GM18508 (cell line): ENCODE measurements around the gene TCF7L2.

Experiments used
- ATAC-seq: cut with Tn5 transposase; IDR thresholded peaks from one replicate; pipeline ENCODE4 v1.9.1; 2021; ENCODE audit warnings: moderate number of reproducible peaks; ENCODE audit not compliant: insufficient read depth, unreplicated experiment

The TCF7L2 gene

DNA sequence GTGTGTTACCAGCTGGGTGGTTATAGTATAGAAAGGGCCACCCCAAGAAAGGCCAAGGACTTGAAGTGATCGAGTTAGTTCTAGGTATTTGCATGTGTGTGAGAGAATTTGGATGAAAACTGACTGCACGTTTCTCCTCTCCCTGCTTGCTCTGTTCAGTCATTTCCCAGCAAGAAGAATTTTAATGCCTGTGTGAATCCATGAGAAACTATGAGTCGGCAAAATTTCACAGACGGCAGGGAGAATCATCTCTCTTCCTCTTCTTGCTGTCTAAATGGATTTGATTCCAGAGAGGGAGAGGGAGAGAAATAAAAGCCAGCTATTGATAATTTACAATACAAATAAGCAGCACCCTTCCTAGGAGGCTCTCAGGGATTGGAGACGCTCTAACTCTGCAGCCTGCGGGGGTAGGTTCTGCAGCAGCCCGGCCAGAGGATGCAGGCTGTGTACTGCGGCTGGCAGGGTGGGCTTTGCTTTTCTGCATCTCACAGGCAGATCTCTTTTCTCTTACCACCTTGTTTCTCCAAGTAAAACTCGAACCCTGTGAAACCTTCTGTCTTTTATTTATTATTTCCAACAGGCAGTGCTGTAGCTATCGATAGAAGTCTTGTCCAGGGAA is 183.6 kb downstream of the TCF7L2 start:
- no peak for ATAC-seq

GRCh38 chr10:113135025-113135424 is 185.0 kb downstream of the TCF7L2 start:
- ATAC-seq: no peak

- no peak for ATAC-seq
Measured at GRCh38 chr10:113137941-113138685, 188.1 kb downstream of the TCF7L2 start.

- ATAC-seq: no peak
Measured at GRCh38 chr10:113138937-113139585, 189.0 kb downstream of the TCF7L2 start.

- no peak for ATAC-seq
Measured at GRCh38 chr10:113139699-113140098, 189.7 kb downstream of the TCF7L2 start.

GRCh38 chr10:113140143-113141011 is 190.3 kb downstream of the TCF7L2 start:
- no peak for ATAC-seq

GRCh38 chr10:113142601-113143362 is 192.7 kb downstream of the TCF7L2 start:
- ATAC-seq: no peak

DNA sequence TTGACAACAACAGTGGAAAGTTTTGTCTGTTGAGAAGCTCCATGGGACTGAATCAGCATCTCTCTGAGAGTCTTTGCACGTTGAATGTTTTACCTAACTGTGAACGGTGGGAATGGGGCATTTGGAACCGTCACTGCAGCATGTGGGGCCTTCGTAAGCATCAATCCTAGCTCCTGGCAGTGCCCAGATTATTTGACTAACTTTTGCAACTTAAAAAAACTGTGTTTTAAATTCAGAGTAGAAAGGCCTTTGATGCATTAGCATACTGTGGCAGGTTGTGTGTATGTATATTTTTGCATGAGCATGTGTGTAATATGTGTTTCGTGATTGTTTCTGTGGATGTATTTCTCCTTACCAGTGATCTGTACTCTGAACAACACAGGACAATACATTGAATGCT is 194.5 kb downstream of the TCF7L2 start:
- no peak for ATAC-seq

DNA sequence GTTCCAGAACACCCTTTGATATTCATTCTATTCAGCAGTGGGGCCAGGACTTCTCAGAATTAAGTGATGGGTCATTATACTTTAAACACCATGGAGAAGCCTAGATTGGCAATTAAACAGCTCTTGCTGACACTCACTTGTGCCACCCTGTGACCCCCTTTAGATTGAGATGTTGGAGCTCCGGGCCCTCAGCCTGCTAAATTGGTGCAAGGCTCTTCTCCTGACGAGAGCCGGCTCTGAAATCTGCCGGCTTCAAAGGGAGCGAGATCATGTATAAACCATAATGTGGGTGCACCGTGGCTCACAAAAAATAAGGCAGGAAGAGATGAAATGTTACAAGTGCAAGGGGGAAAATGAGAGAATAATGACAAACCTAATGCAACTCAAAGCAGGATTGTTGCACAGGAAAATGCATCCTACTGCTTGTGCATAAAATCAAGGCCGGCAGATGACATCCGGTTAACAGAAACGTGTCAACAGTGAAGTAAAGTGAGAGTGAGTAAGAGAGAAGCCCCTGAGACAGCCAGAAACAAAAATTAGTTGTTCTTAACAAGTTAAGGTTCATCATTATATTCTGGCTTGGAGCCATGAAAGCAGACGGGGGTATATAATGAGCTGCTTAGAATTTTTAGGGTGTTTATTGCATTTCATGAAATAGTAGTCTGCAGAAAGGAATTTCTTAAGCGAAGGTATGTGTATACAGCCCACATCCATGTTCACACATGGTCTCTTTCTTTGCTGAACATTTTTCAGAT is 198.2 kb downstream of the TCF7L2 start:
- no peak for ATAC-seq

- ATAC-seq: no peak
Measured at GRCh38 chr10:113148901-113149300, 198.9 kb downstream of the TCF7L2 start.

DNA sequence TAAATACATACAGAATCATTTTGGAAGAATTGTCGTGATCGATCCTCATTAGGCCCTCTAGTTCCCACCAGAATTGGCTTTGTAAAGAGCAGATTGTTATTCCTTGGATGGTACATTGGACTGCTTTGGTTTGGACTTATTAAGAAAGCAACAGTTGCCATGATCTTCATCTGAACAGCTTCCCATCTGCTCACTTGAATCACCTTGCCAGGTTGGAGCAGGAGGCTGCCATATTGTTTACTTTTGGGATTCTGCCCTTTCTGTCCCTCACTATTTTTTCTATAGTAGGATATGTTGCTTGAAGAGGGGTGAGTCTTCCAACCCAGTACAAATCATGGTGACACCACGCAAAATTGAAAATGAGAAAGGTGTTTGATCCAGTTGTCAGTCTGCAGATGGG is 199.6 kb downstream of the TCF7L2 start:
- ATAC-seq: no peak

DNA sequence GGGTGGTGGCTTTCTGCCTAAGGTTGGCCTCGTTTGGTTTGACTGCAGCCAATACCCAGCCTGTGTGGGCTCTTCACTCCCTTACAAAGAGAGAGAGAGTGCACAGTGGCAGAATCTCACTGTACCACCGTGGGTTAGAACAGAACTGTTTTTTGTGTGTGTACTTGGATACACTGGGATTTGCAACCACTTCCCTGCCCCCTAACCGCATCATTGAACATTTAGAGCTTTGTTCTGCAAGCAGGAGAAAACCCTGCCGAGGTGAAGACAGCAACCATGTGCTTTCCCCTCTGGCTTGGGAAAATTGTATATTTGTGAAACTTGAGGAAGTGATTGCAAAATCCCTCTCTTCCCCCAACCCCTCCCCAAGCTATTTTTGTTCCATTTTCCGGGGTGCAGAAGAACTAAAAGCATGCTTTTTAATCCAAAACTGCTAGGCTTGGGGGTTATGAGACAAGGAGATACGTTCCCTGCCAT is 201.2 kb downstream of the TCF7L2 start:
- ATAC-seq: no peak

- no peak for ATAC-seq
Measured at GRCh38 chr10:113153493-113154102, 203.6 kb downstream of the TCF7L2 start.

DNA sequence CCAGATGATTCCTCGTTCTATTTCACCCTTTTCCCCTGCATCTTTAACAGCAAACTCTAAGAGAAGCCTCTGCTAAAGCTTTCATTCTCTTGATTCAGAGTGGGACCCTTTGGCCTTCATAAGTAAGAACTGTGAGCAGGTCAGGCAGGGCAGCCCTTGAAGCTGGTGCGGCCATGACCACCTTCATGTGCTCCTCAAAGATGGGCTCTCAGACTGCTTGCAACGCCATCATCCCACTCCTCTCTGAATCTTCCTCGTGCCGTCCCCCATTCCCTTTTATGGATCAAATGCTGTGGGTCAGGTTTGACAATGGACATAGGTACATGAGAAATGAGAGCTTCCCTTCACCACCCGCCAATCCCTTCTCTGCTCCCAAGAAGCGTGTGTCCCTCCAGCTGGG is 207.4 kb downstream of the TCF7L2 start:
- no peak for ATAC-seq

GRCh38 chr10:113158183-113158582 is 208.1 kb downstream of the TCF7L2 start:
- ATAC-seq: no peak

GRCh38 chr10:113159563-113159962 is 209.5 kb downstream of the TCF7L2 start:
- no peak for ATAC-seq

- ATAC-seq: no peak
Measured at GRCh38 chr10:113160641-113161040, 210.6 kb downstream of the TCF7L2 start.

DNA sequence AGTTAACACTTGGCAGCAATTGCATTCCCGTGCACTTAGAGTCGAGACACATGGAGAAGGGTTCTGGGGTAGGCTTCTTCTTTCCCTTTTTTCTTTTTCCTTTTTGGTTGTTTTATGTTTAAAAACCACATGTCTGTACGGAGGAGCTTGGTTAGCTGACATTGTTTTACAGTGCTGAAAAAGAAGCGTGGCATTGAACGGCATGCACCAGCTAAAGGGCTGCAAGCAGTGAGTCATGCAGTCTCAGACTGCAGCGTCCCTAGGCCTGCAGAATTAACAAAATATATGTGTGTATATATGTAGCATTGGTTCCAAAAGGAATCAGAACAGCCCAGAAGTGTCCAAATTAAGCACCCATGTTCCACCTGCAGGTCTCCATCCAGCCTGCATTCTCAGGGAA is 211.0 kb downstream of the TCF7L2 start:
- ATAC-seq: no peak

- no peak for ATAC-seq
Measured at GRCh38 chr10:113162960-113163359, 212.9 kb downstream of the TCF7L2 start.
